B cell (primary cell): Measurements from ENCODE around the gene TOMM7. TPM values are rescaled to one million over a fixed set of nuclear protein-coding genes. Genes with fewer than 3 reads are reported as not detected.
A peak's percentile ranks its signal among the peaks of the same experiment; 100 is the strongest.

Experiments
- ATAC-seq: fragments of 200-7000 bp; cut with Tn5 transposase; one replicate; pipeline ENCODE4 v1.10.0; 2021; ENCODE audit warnings: low read depth, mild to moderate bottlenecking, moderate number of reproducible peaks, moderate library complexity
- CTCF ChIA-PET: fragments of 350-600 bp; sonication (Branson Sonifier 250); formaldehyde crosslinking; loops from one replicate; lab custom pipeline; 2021; ENCODE audit warnings: antibody characterized with exemption, inconsistent platforms; lab: Charles Lee
- POLR2A ChIA-PET: fragments of 350-600 bp; sonication (Branson Sonifier 250); formaldehyde crosslinking; loops from one replicate; lab custom pipeline; 2021; ENCODE audit warnings: antibody characterized with exemption; lab: Charles Lee
- DNase-seq: peaks from one replicate; pipeline ENCODE4 v3.0.0; 2013
- H2AFZ ChIP-seq: 2 replicates; pipeline ENCODE4 v1.6.1; 2012; ENCODE audit warnings: mild to moderate bottlenecking, low read depth, low read length; ENCODE audit not compliant: insufficient read depth, poor library complexity, severe bottlenecking
- H3K27ac ChIP-seq, 2 donors: 1 replicate in 1 of 2; 2 replicates in 1 of 2; pipeline ENCODE4 v1.5.1; 2012 to 2013; ENCODE audit warnings: low read length in 2 of 2, mild to moderate bottlenecking in 2 of 2, moderate library complexity in 1 of 2
- H3K27me3 ChIP-seq, 4 experiments: fragments of 200-600 bp in 1 of 4; sonication (generic) in 1 of 4; replicated peaks in 1 of 4; 1 replicate in 2 of 4; 2 replicates in 2 of 4; pipeline versions ENCODE4 v1.6.1 to v1.7.0; 2013 to 2016; ENCODE audit warnings: low read length in 3 of 4, mild to moderate bottlenecking in 2 of 4, mixed read lengths in 1 of 4, moderate library complexity in 1 of 4; ENCODE audit not compliant: insufficient read depth in 4 of 4, control insufficient read depth in 3 of 4; ENCODE audit errors: control extremely low read depth in 1 of 4
- H3K36me3 ChIP-seq, 2 experiments: replicated peaks in 1 of 2; 1 replicate in 1 of 2; 2 replicates in 1 of 2; pipeline versions ENCODE4 v1.6.1 to v1.7.1; 2013; ENCODE audit warnings: low read length in 1 of 2; ENCODE audit not compliant: insufficient read depth in 2 of 2, control insufficient read depth in 1 of 2; ENCODE audit errors: control extremely low read depth in 1 of 2, extremely low read depth in 1 of 2
- H3K4me1 ChIP-seq, 2 donors: fragments of 200-600 bp in 1 of 2; sonication (generic) in 1 of 2; 1 replicate in 1 of 2; 2 replicates in 1 of 2; pipeline versions ENCODE4 v1.5.1 to v1.6.1; 2013 to 2017; ENCODE audit warnings: low read length in 2 of 2; ENCODE audit not compliant: control insufficient read depth in 2 of 2, insufficient read depth in 2 of 2
- H3K4me2 ChIP-seq: replicated peaks from 2 replicates; pipeline ENCODE3; 2012; ENCODE audit warnings: mild to moderate bottlenecking, low read depth, low read length; ENCODE audit not compliant: poor library complexity, severe bottlenecking
- H3K4me3 ChIP-seq, 5 experiments: fragments of 200-600 bp in 1 of 5; sonication (generic) in 1 of 5; 1 replicate in 3 of 5; 2 replicates in 2 of 5; pipeline versions ENCODE4 v1.5.1 to v1.7.0; 2011 to 2016; ENCODE audit warnings: low read length in 4 of 5, mild to moderate bottlenecking in 4 of 5, low read depth in 2 of 5, control low read depth in 1 of 5, moderate library complexity in 1 of 5; ENCODE audit not compliant: insufficient read depth in 1 of 5; ENCODE audit errors: control extremely low read depth in 1 of 5, extremely low read depth in 1 of 5
- H3K79me2 ChIP-seq: fragments of 200-600 bp; sonication (generic); one replicate; pipeline ENCODE4 v1.6.0; 2016; ENCODE audit warnings: low read length; ENCODE audit not compliant: control insufficient read depth, insufficient read depth
- H3K9ac ChIP-seq: fragments of 200-600 bp; sonication (generic); 2 replicates; pipeline ENCODE4 v1.6.1; 2017; ENCODE audit warnings: mild to moderate bottlenecking, low read length, moderate library complexity
- H3K9me3 ChIP-seq, 3 donors: one replicate each; pipeline versions ENCODE4 v1.6.1 to v1.7.1; 2013; ENCODE audit warnings: low read length in 2 of 3; ENCODE audit not compliant: control insufficient read depth in 2 of 3, insufficient read depth in 1 of 3; ENCODE audit errors: control extremely low read depth in 1 of 3
- H4K20me1 ChIP-seq: 2 replicates; pipeline ENCODE4 v1.6.0; 2012; ENCODE audit warnings: mild to moderate bottlenecking, low read length; ENCODE audit not compliant: insufficient read depth, control insufficient read depth, poor library complexity, severe bottlenecking
- H3K27ac Mint-ChIP-seq: one replicate; pipeline ENCODE4 v1.8.0; 2021; ENCODE audit warnings: mixed read lengths
- H3K27me3 Mint-ChIP-seq: one replicate; pipeline ENCODE4 v1.8.0; 2021; ENCODE audit warnings: mixed read lengths
- H3K4me1 Mint-ChIP-seq: one replicate; pipeline ENCODE4 v1.8.0; 2021; ENCODE audit warnings: mixed read lengths
- H3K4me3 Mint-ChIP-seq: one replicate; pipeline ENCODE4 v1.8.0; 2021; ENCODE audit warnings: mixed read lengths
- H3K9me3 Mint-ChIP-seq: one replicate; pipeline ENCODE4 v1.8.0; 2022; ENCODE audit warnings: mixed read lengths; ENCODE audit not compliant: insufficient read depth
- EZH2 ChIP-seq: IDR thresholded peaks from 2 replicates; pipeline ENCODE4 v1.6.1; 2012; ENCODE audit warnings: borderline replicate concordance, low read depth, mild to moderate bottlenecking, moderate library complexity, low read length; ENCODE audit not compliant: insufficient read depth, poor library complexity, severe bottlenecking
- WGBS: methylation state at CpG from one replicate; pipeline ENCODE4 v1.1.5; 2013; ENCODE audit warnings: missing lambda C conversion rate; ENCODE audit not compliant: insufficient coverage; 5-methylcytosine and 5-hydroxymethylcytosine counted together
- intact Hi-C: fragments of 100-400 bp; cut with micrococcal nuclease; formaldehyde crosslinking; loops from one replicate; pipeline ENCODE4 v1.10.0; 2022
- polyA plus RNA-seq: library from polyadenylated mRNA; depleted of rRNA; stranded (reverse); fragments of >200 nt; gene quantifications from 2 replicates; pipeline ENCODE4 v1.2.3, GENCODE V29; 2012
- total RNA-seq, 2 donors: library from RNA; stranded (reverse); fragments of 120-200 nt in 1 of 2; gene quantifications; 1 replicate in 1 of 2; 2 replicates in 1 of 2; pipeline versions ENCODE4 v1.2.3 to v1.2.4, GENCODE V29; 2013 to 2022
- TF ChIP-seq, protein P1 (sequence below): fragments of 200-600 bp; IDR thresholded peaks from one replicate; pipeline ENCODE4 v1.8.0; 2022; ENCODE audit warnings: antibody characterized with exemption, mild to moderate bottlenecking

TOMM7 gene
- total and polyA plus RNA-seq, 2 donors (not counting 1 experiment from before 2014, with no cell fraction given): 276 to 437 TPM

- Histone ChIP-seq H3K4me2 (peak overlapping the region; percentile 81), H2AFZ (peak overlapping the region; percentile 91), H3K79me2 (peaks cover 3% of the 10 kb centered on the region), H3K4me3 (peak overlapping the region in 4 of 5 experiments; percentile 77 to 87 (median 80)), H4K20me1 (no peaks in the 10 kb centered on the region), H3K9ac (peak overlapping the region; percentile 78), H3K27me3 (no peaks in the 10 kb centered on the region), H3K4me1 (peaks cover 17 to 27% of the 10 kb centered on the region in 2 donors), H3K36me3 (peaks cover 0 to 8% of the 10 kb centered on the region in 2 experiments), H3K9me3 (no peaks in the 10 kb centered on the region), H3K27ac (peak overlapping the region; percentile 14 to 87)
- Mint-ChIP-seq H3K4me1 (peaks cover 34% of the 10 kb centered on the region), H3K27me3 (no peaks in the 10 kb centered on the region), H3K27ac (peak overlapping the region; percentile 94), H3K4me3 (peak overlapping the region; percentile 91), H3K9me3 (no peaks in the 10 kb centered on the region)
- DNase-seq (peak; percentile 84), ATAC-seq (peak; percentile 35)
- POLR2A ChIA-PET: interaction anchor here (0.6 kb wide), 2 partner anchors 327 to 850 kb away, joined by 3 to 5 read pairs; no protein-coding TSS in a partner anchor
- no peak for TF ChIP-seq EZH2
- TF ChIP-seq, protein P1, sequence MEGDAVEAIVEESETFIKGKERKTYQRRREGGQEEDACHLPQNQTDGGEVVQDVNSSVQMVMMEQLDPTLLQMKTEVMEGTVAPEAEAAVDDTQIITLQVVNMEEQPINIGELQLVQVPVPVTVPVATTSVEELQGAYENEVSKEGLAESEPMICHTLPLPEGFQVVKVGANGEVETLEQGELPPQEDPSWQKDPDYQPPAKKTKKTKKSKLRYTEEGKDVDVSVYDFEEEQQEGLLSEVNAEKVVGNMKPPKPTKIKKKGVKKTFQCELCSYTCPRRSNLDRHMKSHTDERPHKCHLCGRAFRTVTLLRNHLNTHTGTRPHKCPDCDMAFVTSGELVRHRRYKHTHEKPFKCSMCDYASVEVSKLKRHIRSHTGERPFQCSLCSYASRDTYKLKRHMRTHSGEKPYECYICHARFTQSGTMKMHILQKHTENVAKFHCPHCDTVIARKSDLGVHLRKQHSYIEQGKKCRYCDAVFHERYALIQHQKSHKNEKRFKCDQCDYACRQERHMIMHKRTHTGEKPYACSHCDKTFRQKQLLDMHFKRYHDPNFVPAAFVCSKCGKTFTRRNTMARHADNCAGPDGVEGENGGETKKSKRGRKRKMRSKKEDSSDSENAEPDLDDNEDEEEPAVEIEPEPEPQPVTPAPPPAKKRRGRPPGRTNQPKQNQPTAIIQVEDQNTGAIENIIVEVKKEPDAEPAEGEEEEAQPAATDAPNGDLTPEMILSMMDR: no peak
- WGBS: 8% methylated on average over 26 of the region's 28 CpGs
- intact Hi-C loops: loop anchor here (1.0 to 10.0 kb wide), 10 partner anchors 19 to 1426 kb away; partner anchors contain the start of genes HYCC1, IL6, KLHL7 and NUP42
- CTCF ChIA-PET: interaction anchor here (0.8 to 1.7 kb wide), 6 partner anchors 11 to 255 kb away, joined by 3 to 5 read pairs (median 4); no protein-coding TSS in a partner anchor
Observed at GRCh38 chr7:22853674-22854157, 31.1 kb upstream of the TOMM7 start.

DNA sequence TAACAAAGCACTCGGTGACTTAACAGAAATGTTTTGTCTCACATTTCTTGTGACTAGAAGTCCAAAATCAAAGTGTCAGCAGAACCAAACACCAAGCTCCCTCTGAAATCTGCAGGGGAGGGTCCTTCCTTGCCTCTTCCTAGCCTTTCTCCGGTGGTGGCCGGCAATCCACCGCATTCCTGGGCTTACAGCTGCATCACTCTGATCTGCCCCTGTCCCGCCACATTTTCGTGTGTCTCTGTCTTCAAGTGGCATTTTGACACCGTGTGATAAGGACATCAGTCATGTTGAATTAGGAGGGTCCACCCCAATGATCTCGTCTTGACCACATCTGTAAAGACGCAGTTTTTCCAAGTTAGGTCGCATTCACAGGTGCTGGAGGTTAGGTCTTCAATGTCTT lies 30.5 kb upstream of the TOMM7 start:
- peak overlapping the region; percentile 91 for H3K4me3 Mint-ChIP-seq
- 81% methylated on average over 8 of the region's 10 CpGs for WGBS

More for the DNA sequence above, 30.5 kb upstream of the TOMM7 start:
- POLR2A ChIA-PET: interaction anchor here (0.6 kb wide), 1 partner anchor 328 kb away, joined by 3 read pairs; no protein-coding TSS in a partner anchor
- CTCF ChIA-PET: interaction anchor here (0.8 to 1.7 kb wide), 5 partner anchors 11 to 255 kb away, joined by 3 to 5 read pairs (median 4); no protein-coding TSS in a partner anchor
- Mint-ChIP-seq H3K4me1 (peaks cover 31% of the 10 kb centered on the region), H3K9me3 (no peaks in the 10 kb centered on the region), H3K27ac (peak overlapping the region; percentile 94), H3K27me3 (no peaks in the 10 kb centered on the region)
- DNase-seq (no peak), ATAC-seq (no peak)
- TF ChIP-seq EZH2: no peak
- TF ChIP-seq, protein P1: no peak
- peaks cover 17 to 27% of the 10 kb centered on the region in 2 donors for H3K4me1 ChIP-seq
- H3K9me3 ChIP-seq: no peaks in the 10 kb centered on the region
- peak overlapping the region; percentile 81 for H3K4me2 ChIP-seq
- H3K27ac ChIP-seq: no peak overlapping the region
- H4K20me1 ChIP-seq: no peaks in the 10 kb centered on the region
- H3K9ac ChIP-seq: no peak overlapping the region
- peak overlapping the region; percentile 91 for H2AFZ ChIP-seq
- no peaks in the 10 kb centered on the region for H3K27me3 ChIP-seq
- peaks cover 3% of the 10 kb centered on the region for H3K79me2 ChIP-seq
- intact Hi-C loops: loop anchor here (5.0 to 10.0 kb wide), 4 partner anchors 102 to 1426 kb away; partner anchors contain the start of genes IL6 and SP4
- H3K4me3 ChIP-seq: peak overlapping the region in 1 of 5 experiments; percentile 77
- H3K36me3 ChIP-seq: peaks cover 0 to 3% of the 10 kb centered on the region in 2 experiments
